NB4 (cell line): Measurements from ENCODE around the gene ORAI2.
"Not testable (repeated sequence)": the region's sequence is repeated elsewhere in the genome, so short reads cannot be mapped to it uniquely, and the experiment has no call there.

Experiments
- CTCF ChIP-seq: IDR thresholded peaks from one replicate; pipeline ENCODE4 v1.5.1; 2012; ENCODE audit warnings: low read depth, low read length
- MAX ChIP-seq: IDR thresholded peaks from 2 replicates; pipeline ENCODE4 v1.6.1; 2011; ENCODE audit warnings: low read depth, low read length
- MYC ChIP-seq: IDR thresholded peaks from 2 replicates; pipeline ENCODE4 v1.6.1; 2011; ENCODE audit warnings: low read depth, low read length
- POLR2A ChIP-seq: IDR thresholded peaks from 2 replicates; pipeline ENCODE4 v1.6.1; 2011; ENCODE audit warnings: mild to moderate bottlenecking; ENCODE audit not compliant: insufficient read length; ENCODE audit errors: extremely low read depth

- TF ChIP-seq CTCF, POLR2A, MAX, MYC: not testable (repeated sequence)
Observed at GRCh38 chr7:102454932-102455331, 21.6 kb downstream of the ORAI2 start.
